LNCaP clone FGC (cell line): ENCODE measurements around the gene DNAAF5.

Experiments used
- DNase-seq: peaks from one replicate; pipeline ENCODE4 v3.0.0-alpha.2; 2011; ENCODE audit warnings: low read depth
- H3K4me3 ChIP-seq: 2 replicates; pipeline ENCODE4 v1.5.1; 2011; ENCODE audit warnings: mild to moderate bottlenecking, low read depth, low read length, control low read depth
- CTCF ChIP-seq: IDR thresholded peaks from 2 replicates; pipeline ENCODE4 v1.5.1; 2012; ENCODE audit warnings: mild to moderate bottlenecking; ENCODE audit not compliant: control insufficient read depth, insufficient read depth; ENCODE audit errors: extremely low read depth

Gene DNAAF5

GRCh38 chr7:684416-684815 lies 42.1 kb upstream of the DNAAF5 start:
- DNase-seq = no peak
- H3K4me3 ChIP-seq = no peak overlapping the region
- no peak for TF ChIP-seq CTCF

- TF ChIP-seq CTCF = no peak
- DNase-seq = no peak
These were observed 41.0 kb upstream of the DNAAF5 start for GRCh38 chr7:685540-685939.

GRCh38 chr7:690478-691360 lies 35.8 kb upstream of the DNAAF5 start:
- H3K4me3 ChIP-seq = no peak overlapping the region
- no peak for DNase-seq
- no peak for TF ChIP-seq CTCF

More at GRCh38 chr7:685540-685939, 41.0 kb upstream of the DNAAF5 start:
- H3K4me3 ChIP-seq = no peak overlapping the region

DNA sequence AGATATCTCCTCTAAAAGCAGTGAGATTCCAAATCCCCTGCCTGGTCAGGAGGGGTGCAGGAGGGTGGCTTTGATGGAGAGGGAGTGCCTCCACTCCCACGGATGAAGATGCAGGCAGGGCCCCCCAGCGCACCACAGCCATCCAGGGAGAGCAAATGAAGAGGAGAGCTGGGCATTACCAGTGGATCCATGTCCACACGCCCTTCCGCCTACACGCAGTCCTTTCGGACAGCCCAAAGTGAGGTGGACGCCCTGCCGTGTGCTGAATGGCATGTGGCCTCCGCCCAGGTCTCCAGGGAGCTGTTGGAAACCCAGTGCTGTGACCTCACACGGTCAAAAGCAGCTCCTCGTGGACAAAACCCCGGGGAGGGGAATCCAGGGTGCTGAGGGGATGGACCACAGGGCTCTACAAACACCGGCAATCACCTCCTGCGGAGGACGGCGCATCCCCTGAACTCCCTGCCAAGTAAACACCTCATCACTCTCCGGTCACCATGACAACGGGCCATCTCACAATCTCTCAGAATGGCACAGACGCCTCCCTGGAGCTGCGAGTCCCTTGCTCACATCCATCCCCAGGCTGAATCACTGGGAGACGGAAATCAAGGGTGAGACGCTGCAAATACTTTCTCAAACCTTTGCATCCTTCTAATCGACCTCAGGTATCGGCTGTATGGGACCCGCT lies 35.0 kb upstream of the DNAAF5 start:
- no peak overlapping the region for H3K4me3 ChIP-seq
- no peak for DNase-seq
- no peak for TF ChIP-seq CTCF

DNA sequence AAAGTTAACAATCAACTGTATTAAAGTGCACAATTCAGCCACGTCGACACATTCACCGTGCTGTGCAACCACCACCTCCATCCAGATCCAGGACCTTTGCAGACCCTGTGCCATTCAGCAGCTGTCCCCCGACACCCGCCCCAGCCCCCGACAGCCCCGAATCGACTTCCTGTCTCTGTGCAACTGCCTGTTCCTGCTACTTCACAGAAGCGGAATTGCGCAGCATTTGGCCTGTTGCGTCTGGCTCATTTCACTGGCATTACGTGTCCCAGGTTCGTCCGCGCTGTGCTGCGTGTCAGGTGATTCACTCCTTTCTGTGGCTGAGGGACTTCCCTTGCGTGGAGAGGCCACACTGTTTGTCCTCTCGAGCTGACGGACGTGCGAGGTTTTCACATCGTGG lies 33.2 kb upstream of the DNAAF5 start:
- no peak for TF ChIP-seq CTCF
- H3K4me3 ChIP-seq = no peak overlapping the region

GRCh38 chr7:696426-696811 lies 30.1 kb upstream of the DNAAF5 start:
- DNase-seq = no peak
- no peak for TF ChIP-seq CTCF
- no peak overlapping the region for H3K4me3 ChIP-seq

More for the DNA sequence above, 33.2 kb upstream of the DNAAF5 start:
- no peak for DNase-seq
